Vagina (tissue), 2 donors: ENCODE measurements around the gene XAF1.
"Not testable (repeated sequence)": the region's sequence is repeated elsewhere in the genome, so short reads cannot be mapped to it uniquely, and the experiment has no call there.

ENCODE experiments used
- CTCF ChIP-seq, 3 experiments: fragments of 450-650 bp in 2 of 3; fragments of 200-600 bp in 1 of 3; sonication (generic) in 1 of 3; IDR thresholded peaks; one replicate each; pipeline ENCODE4 v1.5.1; 2017 to 2019; ENCODE audit warnings: antibody characterized with exemption in 3 of 3, mild to moderate bottlenecking in 2 of 3, moderate library complexity in 2 of 3
- POLR2A ChIP-seq, 2 donors: fragments of 450-650 bp; IDR thresholded peaks; one replicate each; pipeline ENCODE4 v1.6.1; 2017; ENCODE audit warnings: antibody characterized with exemption in 2 of 2, mild to moderate bottlenecking in 2 of 2, moderate library complexity in 2 of 2
- POLR2AphosphoS5 ChIP-seq, 2 donors: sonication (generic); formaldehyde crosslinking; IDR thresholded peaks; one replicate each; pipeline ENCODE4 v1.9.0; 2017; ENCODE audit warnings: antibody characterized with exemption in 2 of 2, mild to moderate bottlenecking in 2 of 2, low read depth in 1 of 2; ENCODE audit not compliant: insufficient read depth in 1 of 2

GRCh38 chr17:6774906-6775305 lies 19.1 kb downstream of the XAF1 start:
- TF ChIP-seq CTCF (IDR thresholded peaks at IDR 0.05); POLR2A (IDR thresholded peaks at IDR 0.05); POLR2AphosphoS5 (IDR thresholded peaks at IDR 0.05; ENCODE audit: insufficient read depth in 1 of 2, low read depth in 1 of 2): not testable (repeated sequence)
